Activated CD8-positive, alpha-beta memory T cell treated with anti-CD3 and anti-CD28 coated beads, Interleukin-2, amount 10 ng/mL, durations not matched to agents 7 days and 5 days (primary cell): Measurements from ENCODE around the gene ENKUR. TPM values are rescaled to one million over a fixed set of nuclear protein-coding genes. Genes with fewer than 3 reads are reported as not detected.
"Not testable (repeated sequence)": the region's sequence is repeated elsewhere in the genome, so short reads cannot be mapped to it uniquely, and the experiment has no call there.

Source experiments
- ATAC-seq: fragments of 150-1000 bp; cut with Tn5 transposase; one replicate; pipeline ENCODE4 v1.10.0; 2021; ENCODE audit warnings: moderate library complexity
- CTCF ChIA-PET: fragments of 350-600 bp; sonication (Branson Sonifier 250); formaldehyde crosslinking; loops from one replicate; lab custom pipeline; 2021; ENCODE audit warnings: antibody characterized with exemption; lab: Charles Lee
- DNase-seq: peaks from one replicate; pipeline ENCODE4 v3.0.0-alpha.2; 2020
- H3K27ac Mint-ChIP-seq: one replicate; pipeline ENCODE4 v1.8.0; 2021; ENCODE audit warnings: mild to moderate bottlenecking, mixed read lengths
- H3K27me3 Mint-ChIP-seq: one replicate; pipeline ENCODE4 v1.8.0; 2021; ENCODE audit warnings: mixed read lengths
- H3K36me3 Mint-ChIP-seq: one replicate; pipeline ENCODE4 v1.8.0; 2021; ENCODE audit warnings: mild to moderate bottlenecking, mixed read lengths
- H3K4me1 Mint-ChIP-seq: one replicate; pipeline ENCODE4 v1.8.0; 2021; ENCODE audit warnings: mixed read lengths
- H3K4me3 Mint-ChIP-seq: one replicate; pipeline ENCODE4 v1.8.0; 2021; ENCODE audit warnings: mild to moderate bottlenecking, moderate library complexity, mixed read lengths
- H3K9me3 Mint-ChIP-seq: one replicate; pipeline ENCODE4 v1.8.0; 2022; ENCODE audit warnings: low read depth, mixed read lengths
- total RNA-seq, 2 experiments: library from RNA; stranded (reverse); gene quantifications; one replicate each; pipeline ENCODE4 v1.2.3, GENCODE V29; 2021

Gene ENKUR
- total RNA-seq, 2 experiments from 2014 or later, result not detected

DNA sequence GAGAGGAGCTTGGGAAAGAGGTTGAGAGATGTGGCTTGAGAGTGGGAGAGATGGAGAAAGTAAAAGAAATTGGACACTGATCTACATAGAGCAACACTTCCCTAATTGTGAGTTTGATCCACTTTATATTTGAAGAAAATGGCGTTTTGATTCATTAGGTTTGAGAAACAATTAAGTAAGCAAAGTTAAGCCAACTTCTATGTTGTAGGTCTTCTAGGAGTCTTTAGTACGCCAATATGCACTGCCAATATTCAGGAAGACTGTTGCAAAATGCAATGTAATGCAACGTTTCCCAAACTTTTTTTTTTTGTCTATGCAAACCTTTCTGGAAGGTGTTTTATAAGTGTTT is 56.6 kb downstream of the ENKUR start:
- no peaks in the 10 kb centered on the region for H3K27me3 Mint-ChIP-seq
- CTCF ChIA-PET, result no interaction called here
- H3K4me3 Mint-ChIP-seq, result no peak overlapping the region
- ATAC-seq (no peak), DNase-seq (no peak)
- H3K9me3 Mint-ChIP-seq, result no peaks in the 10 kb centered on the region
- no peaks in the 10 kb centered on the region for H3K36me3 Mint-ChIP-seq
- H3K4me1 Mint-ChIP-seq, result no peaks in the 10 kb centered on the region
- H3K27ac Mint-ChIP-seq, result no peak overlapping the region

DNA sequence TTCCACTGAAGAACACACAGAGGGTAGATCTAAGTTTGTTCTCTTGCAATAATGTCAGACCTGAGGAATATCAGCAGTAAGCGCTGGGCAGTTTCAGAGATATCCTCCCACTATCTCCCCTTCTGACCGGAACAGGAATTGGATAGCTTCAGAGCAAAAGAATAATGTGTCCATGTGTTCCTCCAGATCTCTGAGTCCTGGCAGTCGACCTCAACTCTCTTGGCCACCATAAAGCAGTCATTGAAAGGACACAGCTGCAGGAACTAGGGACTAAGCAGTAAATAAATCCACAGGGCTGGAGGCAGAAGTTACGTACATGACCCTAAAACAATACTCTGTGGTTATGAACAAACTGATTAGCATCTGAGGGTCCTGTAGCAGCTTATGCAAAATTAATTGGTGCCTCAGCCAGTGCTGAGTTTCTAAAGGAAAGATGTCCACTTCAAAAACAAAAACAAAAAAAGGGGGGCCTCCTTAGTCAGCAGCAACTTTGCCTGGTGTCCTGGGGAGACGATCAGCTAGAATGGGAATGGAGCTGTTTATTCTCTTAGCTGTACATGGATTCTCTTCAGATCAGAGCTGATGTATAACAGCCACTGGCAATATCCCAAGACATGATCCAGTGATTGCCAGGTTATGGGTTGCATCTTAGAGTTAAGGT is 57.1 kb downstream of the ENKUR start:
- H3K27me3 Mint-ChIP-seq, result no peaks in the 10 kb centered on the region
- no peak overlapping the region for H3K4me3 Mint-ChIP-seq
- peaks cover 1% of the 10 kb centered on the region for H3K4me1 Mint-ChIP-seq
- no peaks in the 10 kb centered on the region for H3K36me3 Mint-ChIP-seq
- ATAC-seq (no peak), DNase-seq (no peak)
- no peak overlapping the region for H3K27ac Mint-ChIP-seq
- CTCF ChIA-PET, result no interaction called here
- H3K9me3 Mint-ChIP-seq, result no peaks in the 10 kb centered on the region

DNA sequence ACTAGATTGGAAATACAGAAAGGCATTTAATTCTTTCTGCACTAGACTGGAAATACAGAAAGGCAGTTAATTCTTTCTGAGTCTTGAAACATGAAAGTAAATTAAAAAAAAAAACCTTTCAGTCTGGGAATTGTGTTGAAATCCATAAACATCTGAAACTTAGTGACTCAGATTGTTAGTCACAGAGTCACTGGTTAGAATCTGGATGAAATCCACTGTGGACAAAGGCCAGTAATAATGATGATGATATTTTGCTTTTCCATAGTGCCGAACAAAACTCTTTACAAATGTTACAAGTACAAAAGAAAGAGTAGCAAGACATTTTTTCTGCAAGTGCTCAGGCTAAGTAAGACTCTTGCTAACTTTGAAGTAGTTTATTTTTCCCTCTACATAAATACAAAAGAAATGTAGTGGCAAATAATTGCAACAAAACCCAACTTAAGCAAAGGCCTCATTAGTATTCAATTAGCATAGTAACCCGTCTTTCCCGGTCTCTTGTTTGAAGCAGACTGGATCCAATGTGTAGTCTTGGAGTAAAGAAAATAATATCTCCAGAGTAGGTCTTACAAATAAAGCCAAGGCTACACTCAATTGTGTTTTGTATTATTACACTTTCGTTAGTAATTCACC is 57.8 kb downstream of the ENKUR start:
- Mint-ChIP-seq H3K36me3 (no peaks in the 10 kb centered on the region), H3K4me3 (no peak overlapping the region), H3K27ac (no peak overlapping the region), H3K27me3 (no peaks in the 10 kb centered on the region), H3K4me1 (peaks cover 8% of the 10 kb centered on the region), H3K9me3 (no peaks in the 10 kb centered on the region)
- DNase-seq, result no peak
- CTCF ChIA-PET, result no interaction called here
- no peak for ATAC-seq

DNA sequence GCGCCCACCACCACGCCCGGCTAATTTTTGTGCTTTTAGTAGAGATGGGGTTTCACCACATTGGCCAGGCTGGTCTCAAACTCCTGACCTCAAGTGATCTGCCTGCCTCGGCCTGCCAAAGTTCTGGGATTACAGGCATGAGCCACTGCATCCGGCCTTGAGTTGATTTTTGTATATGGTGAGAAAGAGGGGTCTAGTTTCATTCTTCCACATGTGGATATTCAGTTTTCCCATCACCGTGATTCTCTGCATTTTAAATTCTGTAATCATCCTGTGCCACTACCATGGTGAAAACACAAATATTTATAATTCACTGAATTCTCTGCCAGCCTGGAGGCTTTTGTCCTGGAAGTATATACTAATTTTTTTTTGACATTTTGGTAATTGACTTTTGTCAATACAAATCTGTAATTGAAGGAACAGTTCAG is 58.3 kb downstream of the ENKUR start:
- CTCF ChIA-PET, H3K9me3 Mint-ChIP-seq, ATAC-seq, DNase-seq, H3K27ac Mint-ChIP-seq, H3K36me3 Mint-ChIP-seq, H3K27me3 Mint-ChIP-seq, H3K4me3 Mint-ChIP-seq: not testable (repeated sequence)
- H3K4me1 Mint-ChIP-seq, result peaks cover 13% of the 10 kb centered on the region

DNA sequence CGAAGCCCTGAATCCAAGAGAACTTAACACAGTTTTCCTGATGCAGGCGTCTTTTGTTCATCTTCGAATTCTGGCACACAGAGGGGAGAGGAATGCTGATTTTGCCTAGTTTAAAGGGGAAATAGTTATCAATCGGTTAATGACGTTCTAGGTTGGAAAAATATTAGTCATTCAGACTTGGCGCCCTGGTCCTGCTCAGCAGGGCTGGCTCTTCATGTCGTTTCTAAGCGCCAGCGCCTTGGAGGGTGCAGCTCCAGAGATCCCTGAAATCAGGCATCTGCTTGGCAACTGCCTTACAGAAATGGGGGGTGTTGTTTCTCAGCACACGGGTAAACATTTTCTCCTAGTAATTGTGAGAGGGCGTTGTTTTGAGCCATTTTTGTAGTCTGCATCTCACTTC is 62.3 kb downstream of the ENKUR start:
- Mint-ChIP-seq H3K36me3 (peaks cover 4% of the 10 kb centered on the region), H3K4me1 (peaks cover 28% of the 10 kb centered on the region), H3K4me3 (peak overlapping the region; percentile 72), H3K9me3 (no peaks in the 10 kb centered on the region), H3K27me3 (no peaks in the 10 kb centered on the region), H3K27ac (peak overlapping the region; percentile 83)
- ATAC-seq (no peak), DNase-seq (no peak)
- CTCF ChIA-PET, result interaction anchor here (0.8 to 2.5 kb wide), 6 partner anchors 24 to 336 kb away, joined by 3 to 11 read pairs (median 4); no protein-coding TSS in a partner anchor

DNA sequence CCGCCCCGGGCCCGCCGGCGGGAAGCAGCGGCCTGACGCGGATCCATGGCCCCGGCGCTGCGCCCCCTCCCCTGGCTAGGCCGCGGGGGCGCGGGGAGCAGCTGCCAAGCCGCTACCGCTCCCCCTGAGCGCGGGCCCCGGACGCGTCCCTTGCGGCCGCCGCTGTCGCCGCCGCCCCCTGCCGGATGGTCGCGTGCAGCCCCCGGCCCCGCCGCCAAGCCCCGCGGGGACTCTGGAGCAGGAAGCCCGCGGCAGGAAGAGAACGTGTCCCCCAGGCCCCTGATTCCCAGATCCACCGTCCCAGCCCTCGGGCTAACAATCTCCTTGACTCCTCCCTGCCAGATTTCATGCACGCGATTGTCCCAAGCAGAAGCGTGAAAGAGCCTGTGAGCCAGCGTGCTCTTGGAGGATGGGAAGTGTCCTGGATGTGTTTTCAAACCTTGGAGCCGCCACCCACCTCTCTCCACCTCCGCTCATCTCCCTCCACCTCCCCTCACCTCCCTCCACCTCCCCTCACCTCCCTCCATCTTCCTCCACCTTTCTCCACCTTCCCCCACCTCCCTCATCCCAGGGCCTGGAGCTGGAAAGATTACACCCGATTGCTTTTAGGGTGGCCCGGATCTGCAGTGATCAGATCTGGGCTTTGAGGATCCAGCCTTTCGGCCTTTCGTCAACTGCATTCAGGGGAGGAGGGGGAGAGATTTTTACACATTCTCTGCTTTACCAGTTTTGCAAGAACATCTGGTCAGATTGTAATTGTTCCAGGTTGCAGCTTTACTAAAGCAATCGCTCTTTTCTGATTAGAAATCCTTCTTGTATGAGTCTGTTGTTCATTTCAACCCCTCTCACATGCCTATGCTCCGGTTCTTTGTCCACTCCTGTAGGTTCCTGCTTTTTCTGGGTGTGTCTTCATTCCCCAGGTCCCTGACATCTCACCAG is 63.0 kb downstream of the ENKUR start:
- peaks cover 35% of the 10 kb centered on the region for H3K4me1 Mint-ChIP-seq
- H3K36me3 Mint-ChIP-seq, result peaks cover 4% of the 10 kb centered on the region
- peak overlapping the region; percentile 72 for H3K4me3 Mint-ChIP-seq
- DNase-seq (peak; percentile 55), ATAC-seq (peak; percentile 78)
- H3K27me3 Mint-ChIP-seq, result no peaks in the 10 kb centered on the region
- no peaks in the 10 kb centered on the region for H3K9me3 Mint-ChIP-seq
- CTCF ChIA-PET, result interaction anchor here (0.8 to 2.5 kb wide), 8 partner anchors 17 to 335 kb away, joined by 3 to 11 read pairs (median 4); no protein-coding TSS in a partner anchor
- peak overlapping the region; percentile 83 for H3K27ac Mint-ChIP-seq

DNA sequence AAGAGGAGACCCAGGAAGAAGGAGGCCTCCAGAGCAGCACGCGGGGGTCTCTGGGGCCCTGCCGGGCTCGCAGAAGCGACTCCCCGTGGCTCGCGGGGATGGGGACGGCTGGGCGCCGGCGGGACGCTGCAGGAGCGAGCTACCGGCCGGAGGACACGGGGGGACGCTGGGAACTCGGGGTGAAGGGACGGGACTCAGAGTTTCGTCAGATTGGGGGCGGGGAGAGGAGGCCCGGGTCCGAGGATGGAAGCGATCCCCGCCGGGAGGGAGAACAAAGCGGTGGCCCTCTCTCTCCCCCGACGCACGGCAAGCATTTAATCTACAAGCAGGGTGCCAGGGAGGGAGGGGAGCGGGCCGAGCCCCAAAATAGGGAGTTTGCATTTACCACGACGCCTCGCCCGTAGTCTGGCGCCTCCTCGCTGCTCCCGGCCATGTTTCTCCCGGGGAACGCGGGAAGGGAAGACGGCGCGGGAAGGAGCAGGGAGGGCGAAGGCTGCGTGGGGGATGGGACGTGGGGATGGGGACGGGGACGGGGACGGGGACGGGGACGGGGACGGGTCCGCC is 63.7 kb downstream of the ENKUR start, which contains the start of gene PRTFDC1:
Gene PRTFDC1, minus strand, starts transcription at position 464 of the 564 bp plus-strand sequence. Its CDS starts 31 bp downstream, at position 433.
- Mint-ChIP-seq H3K27ac (peak within 1 kb of the TSS; percentile 83), H3K4me1 (peaks cover 42% of the 10 kb centered on the region), H3K36me3 (peaks cover 4% of the 10 kb centered on the region), H3K4me3 (peak within 1 kb of the TSS; percentile 73), H3K27me3 (no peaks in the 10 kb centered on the region), H3K9me3 (no peaks in the 10 kb centered on the region)
- CTCF ChIA-PET, result interaction anchor here (0.8 to 2.5 kb wide), 10 partner anchors 16 to 334 kb away, joined by 3 to 11 read pairs (median 4); no protein-coding TSS in a partner anchor
- peak; percentile 50 for DNase-seq
- ATAC-seq, result peak; percentile 29

DNA sequence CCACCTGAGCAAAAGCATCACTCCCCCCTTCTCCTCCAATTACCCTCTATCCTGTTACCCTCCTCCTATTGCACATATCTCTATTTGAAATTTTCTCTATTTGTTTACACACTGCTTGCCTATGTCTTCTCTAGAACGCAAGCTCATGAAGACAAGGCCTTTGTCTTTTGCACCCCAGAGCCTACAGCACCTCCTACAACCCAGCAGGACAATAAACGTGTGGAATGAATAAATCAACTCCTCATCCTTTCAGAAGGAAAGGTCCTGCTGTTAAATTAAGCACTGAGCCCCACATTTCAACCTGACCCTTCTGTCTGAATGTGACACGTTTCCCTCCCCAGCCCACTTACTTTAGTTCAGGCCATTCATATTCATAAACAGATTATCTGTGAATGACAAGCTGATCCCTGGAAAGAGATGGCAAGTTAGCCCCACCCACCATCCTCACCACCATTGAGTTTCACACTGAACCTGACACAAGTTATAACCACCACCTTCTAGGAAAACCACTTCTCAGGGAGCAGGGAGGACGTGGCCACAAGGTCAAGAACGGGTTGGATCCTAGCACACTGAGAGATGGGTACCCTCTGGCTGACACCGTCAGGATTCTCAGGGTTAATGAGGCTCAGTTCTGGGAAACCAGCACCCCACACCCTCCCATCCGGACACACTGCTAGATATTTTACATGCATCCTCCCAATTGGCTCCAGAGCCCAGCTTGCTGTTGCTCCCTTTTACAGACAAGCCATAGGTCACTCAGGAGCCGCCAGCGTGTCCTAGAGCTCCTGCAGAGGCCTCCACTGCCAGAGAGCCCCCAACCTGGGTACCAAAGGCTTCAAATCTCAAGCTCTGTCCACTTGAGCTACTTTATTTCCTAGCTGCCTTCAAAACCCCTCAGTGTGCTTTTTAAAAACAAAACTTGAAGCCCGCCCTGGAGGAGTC is 64.5 kb downstream of the ENKUR start:
- Mint-ChIP-seq H3K36me3 (peaks cover 4% of the 10 kb centered on the region), H3K4me1 (peaks cover 44% of the 10 kb centered on the region), H3K9me3 (no peaks in the 10 kb centered on the region), H3K27ac (peak overlapping the region; percentile 83), H3K27me3 (no peaks in the 10 kb centered on the region), H3K4me3 (peak overlapping the region; percentile 73)
- CTCF ChIA-PET, result interaction anchor here (0.8 to 2.5 kb wide), 10 partner anchors 16 to 334 kb away, joined by 3 to 11 read pairs (median 4); no protein-coding TSS in a partner anchor
- ATAC-seq, result peak; percentile 62
- peak; percentile 66 for DNase-seq

DNA sequence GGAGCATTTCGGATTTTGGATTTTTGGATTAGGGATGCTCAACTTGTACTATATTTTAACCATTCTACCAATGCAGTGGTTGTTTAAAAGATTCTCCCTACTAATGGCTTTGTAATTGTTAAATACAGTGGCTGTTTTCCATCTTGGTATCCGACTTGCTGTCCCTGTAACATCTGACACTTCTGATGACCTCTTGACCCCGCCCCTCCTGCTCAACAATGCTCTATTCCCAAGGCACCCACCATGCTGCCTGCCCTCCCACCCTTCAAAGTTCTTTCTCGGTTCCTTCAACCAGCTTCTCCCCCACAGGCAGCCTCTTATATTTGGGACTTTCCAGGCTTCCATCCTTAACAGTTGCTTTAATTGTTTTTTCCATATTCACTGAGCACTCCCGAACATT is 65.5 kb downstream of the ENKUR start:
- Mint-ChIP-seq H3K9me3 (no peaks in the 10 kb centered on the region), H3K27ac (no peak overlapping the region), H3K4me1 (peaks cover 44% of the 10 kb centered on the region), H3K4me3 (no peak overlapping the region), H3K27me3 (no peaks in the 10 kb centered on the region), H3K36me3 (peaks cover 4% of the 10 kb centered on the region)
- CTCF ChIA-PET, result no interaction called here
- ATAC-seq (no peak), DNase-seq (no peak)

DNA sequence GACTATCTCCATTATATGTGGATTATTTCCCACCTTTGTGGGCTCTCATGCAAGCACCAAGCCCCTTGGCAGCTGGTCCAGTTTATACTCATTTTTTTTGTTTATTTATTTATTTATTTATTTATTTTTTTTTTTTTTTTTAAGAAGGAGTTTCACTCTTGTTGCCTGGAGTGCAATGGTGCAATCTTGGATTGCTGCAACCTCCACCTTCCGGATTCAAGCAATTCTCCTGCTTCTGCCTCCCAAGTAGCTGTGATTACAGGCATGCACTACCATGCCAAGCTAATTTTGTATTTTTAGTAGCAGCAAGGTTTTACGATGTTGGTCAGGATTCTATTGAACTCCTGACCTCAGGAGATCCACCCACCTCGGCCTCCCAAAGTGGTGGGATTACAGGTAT is 66.3 kb downstream of the ENKUR start:
- CTCF ChIA-PET, result interaction anchor here (0.9 kb wide), 1 partner anchor 119 kb away, joined by 3 read pairs; no protein-coding TSS in a partner anchor
- no peaks in the 10 kb centered on the region for H3K9me3 Mint-ChIP-seq
- H3K4me1 Mint-ChIP-seq, result peaks cover 47% of the 10 kb centered on the region
- no peak overlapping the region for H3K4me3 Mint-ChIP-seq
- no peak overlapping the region for H3K27ac Mint-ChIP-seq
- H3K27me3 Mint-ChIP-seq, result no peaks in the 10 kb centered on the region
- DNase-seq (no peak), ATAC-seq (no peak)
- H3K36me3 Mint-ChIP-seq, result peaks cover 6% of the 10 kb centered on the region

DNA sequence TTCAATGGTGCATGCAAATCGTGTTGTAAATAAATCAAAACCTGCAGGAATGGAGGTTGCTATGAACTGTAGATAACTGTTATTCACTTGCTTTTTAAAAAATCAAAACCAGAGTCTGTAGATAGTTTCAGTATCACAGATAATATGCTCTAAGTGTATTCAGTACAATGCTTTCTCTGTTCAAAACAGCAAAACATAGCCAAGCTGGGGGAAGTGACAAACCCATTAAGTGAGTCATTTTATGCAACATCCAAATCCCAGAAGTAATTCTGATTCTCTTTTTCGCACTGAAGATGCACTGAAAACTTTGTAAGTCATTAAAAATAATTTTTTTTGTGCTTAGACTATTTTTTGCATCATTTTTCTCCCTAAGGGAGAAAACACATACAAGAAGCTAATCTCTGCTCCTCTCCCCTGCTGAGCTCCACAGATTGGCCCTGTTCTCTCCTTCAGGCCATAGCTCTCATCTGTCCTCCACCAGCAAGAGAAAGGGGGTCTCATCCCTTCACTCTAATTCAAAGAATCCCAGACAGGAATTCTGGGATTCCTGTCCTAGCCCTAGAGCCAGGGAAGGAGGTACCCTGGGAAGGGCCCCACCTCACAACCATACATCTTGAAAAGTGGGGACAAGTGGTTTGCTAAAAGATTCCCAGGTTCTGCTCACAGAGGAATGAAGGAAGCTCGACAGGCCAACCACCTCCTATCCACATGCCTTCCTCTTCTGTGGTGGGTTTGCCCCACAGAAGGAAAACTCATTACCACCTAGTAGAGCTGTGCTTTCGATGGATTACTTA is 68.5 kb downstream of the ENKUR start:
- H3K4me3 Mint-ChIP-seq, result no peak overlapping the region
- ATAC-seq, result peak; percentile 23
- H3K4me1 Mint-ChIP-seq, result peaks cover 35% of the 10 kb centered on the region
- DNase-seq, result no peak
- CTCF ChIA-PET, result interaction anchor here (1.0 to 1.2 kb wide), 2 partner anchors 19 to 54 kb away, joined by 3 read pairs; no protein-coding TSS in a partner anchor
- no peaks in the 10 kb centered on the region for H3K9me3 Mint-ChIP-seq
- peaks cover 6% of the 10 kb centered on the region for H3K36me3 Mint-ChIP-seq
- no peaks in the 10 kb centered on the region for H3K27me3 Mint-ChIP-seq
- peak overlapping the region; percentile 22 for H3K27ac Mint-ChIP-seq
